Measurements from ENCODE around the gene SCUBE1.

SCUBE1 gene

GRCh38 chr22:43253839-43254238, 89.3 kb downstream of the SCUBE1 start:
- no peak for DNase-seq

- no peak for DNase-seq
Measured at GRCh38 chr22:43252319-43252718, 90.9 kb downstream of the SCUBE1 start.

DNA sequence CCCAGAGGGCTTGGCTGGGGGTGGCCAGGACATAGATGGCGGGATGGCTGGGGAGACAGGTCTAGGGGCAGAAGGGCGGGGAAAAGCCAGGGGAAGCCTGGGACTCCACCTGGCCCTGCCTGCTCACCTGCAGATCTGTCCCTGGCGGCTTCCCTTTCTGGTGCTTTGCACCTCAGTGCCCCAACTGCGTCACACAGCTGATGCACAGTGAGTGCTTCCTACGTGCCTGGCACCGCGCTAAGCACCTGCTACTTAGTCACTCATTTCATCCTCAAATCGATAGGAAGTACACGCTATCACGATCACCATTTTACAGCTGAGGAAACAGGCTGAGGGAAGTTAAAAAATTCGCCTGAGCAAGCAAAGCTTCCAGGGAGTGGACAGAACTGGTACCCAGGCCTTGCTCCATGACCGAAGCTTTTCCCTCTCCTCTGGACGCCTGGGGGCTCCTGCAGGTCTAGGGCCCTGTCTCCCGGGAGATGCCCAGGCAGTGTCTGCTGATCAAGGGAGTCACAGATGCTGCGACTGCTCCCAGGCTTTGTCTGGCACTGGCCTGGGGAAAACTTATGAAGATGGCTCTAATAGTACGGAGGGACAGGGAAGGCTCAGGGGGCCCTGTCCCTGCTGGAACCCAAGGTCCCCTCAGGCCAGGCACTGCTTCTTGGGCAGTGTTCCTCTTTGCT, 93.2 kb downstream of the SCUBE1 start:
- no peak for DNase-seq

DNA sequence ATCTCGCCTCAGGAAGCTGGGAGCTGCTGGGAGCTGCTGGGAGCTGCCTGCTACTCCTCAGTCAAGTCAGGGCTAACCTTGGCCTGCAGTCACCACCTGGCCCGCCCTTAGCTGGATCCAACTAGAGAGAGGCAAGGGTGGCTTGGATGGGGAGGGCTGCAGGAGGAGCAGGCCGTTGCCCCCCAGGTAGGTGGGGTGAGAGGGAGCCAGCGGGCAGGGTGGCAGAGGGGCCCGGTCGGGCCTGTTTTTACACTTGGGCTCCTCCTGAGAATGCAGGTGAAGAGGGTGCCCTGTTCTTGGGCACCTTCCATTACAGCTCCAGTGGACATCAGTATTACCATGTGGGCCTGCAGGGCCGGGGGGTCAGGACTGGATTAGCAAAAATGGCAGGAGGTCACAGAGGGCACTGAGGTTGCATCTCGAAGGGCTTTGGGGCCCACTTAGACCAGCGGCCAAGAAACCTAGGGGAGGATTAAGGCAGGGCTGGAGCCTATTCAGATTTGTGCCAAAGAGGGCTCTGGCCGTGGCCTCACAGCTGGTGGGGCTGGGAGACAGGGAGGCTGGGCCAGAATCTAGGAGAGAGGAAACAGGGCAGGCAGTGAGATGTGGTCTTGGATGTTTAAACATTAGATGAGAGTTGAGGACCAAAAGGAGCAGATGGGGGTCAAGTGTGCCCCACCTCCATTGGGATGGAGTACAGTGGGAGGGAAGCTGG, 95.5 kb downstream of the SCUBE1 start:
- DNase-seq, result no peak

DNA sequence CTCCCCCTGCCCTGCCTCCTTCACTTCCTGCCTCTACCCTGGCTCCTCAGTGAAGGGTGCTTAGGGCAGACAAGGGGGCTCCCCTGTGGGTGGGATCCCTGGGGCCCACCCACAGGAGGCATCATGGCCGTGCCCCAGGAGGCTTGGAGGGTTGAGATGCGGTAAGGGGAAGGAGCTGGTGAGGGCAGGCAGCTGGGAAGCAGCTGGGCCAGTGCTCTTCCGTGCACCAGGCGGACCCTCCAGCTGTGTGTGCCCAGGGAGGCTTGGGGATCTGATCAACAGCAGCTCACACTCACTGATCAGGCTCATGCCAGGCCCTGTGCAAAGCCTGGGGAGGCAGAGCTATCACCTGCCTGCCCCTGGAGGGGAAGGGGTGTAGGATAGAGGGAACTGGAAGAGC, 97.0 kb downstream of the SCUBE1 start:
- DNase-seq, result no peak

GRCh38 chr22:43245717-43246116, 97.5 kb downstream of the SCUBE1 start:
- no peak for DNase-seq

GRCh38 chr22:43244803-43245527, 98.2 kb downstream of the SCUBE1 start:
- no peak for DNase-seq

DNA sequence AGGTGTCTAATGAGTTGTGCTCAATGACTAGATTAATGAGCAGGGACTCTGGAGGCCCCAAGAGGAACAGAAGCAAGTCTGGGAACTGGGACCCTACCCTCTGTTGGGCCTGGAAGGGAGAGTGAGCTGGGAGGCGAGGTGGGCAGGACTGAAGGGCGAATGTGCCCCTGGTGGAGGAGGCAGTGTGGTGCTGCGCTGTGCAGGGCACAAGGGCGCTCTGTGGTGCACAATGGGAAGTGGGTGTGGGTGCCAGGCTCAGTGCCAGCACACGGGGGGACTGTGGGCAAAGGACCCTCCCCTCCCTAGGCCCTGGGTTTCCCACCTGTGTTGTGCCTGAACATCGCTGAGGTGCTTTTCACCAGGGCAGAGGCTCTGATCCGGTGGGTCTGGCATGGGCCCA, 98.8 kb downstream of the SCUBE1 start:
- DNase-seq, result no peak

- no peak for DNase-seq
Measured at GRCh38 chr22:43243324-43243723, 99.8 kb downstream of the SCUBE1 start.

DNA sequence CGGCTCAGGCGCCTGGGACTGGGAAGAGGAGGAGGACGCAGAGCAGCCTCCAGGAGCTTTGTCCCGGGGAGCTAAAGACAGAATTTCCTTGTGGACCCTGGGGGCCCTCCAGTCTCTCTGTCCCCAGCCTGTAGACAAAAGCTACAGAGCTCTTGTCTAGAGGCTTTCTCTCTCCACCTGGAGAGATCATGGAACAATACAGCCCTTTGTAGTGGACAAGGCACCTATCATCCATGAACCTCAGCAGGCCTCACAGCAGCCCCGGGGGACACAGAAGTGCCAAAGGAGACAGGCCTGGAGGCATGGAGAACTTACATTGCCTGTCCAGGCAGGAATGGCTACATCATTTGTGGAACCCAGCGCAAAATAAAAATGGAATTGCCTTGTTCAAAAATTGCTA, 100.5 kb downstream of the SCUBE1 start:
- no peak for DNase-seq

- DNase-seq, result no peak
Measured at GRCh38 chr22:43241699-43242386, 101.3 kb downstream of the SCUBE1 start.

DNA sequence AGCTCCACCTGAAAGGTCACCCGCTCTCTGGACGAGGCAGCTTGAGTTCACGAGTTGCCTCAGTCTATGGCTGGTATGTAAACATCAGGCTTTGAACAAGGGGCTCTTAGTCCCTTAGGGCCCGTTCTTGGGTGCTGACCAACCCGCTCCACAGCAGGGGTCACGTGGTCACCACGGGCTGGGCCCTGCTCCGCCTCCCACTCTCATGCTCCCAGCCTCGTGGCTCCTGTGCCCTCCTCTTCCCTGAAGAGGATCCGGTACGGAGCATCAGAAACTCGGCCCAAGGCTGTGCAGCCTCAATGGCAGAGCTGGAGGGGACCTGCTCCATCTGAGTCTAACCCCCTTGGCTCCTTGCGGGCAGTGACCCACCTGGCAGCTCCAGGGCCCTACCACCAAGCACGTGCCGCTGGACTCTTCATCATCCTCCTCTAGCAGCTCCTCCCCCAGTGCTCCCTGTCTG, 102.0 kb downstream of the SCUBE1 start:
- DNase-seq, result no peak

- no peak for DNase-seq
Measured at GRCh38 chr22:43240614-43241013, 102.6 kb downstream of the SCUBE1 start.

- DNase-seq, result no peak
Measured at GRCh38 chr22:43239956-43240355, 103.2 kb downstream of the SCUBE1 start.

DNA sequence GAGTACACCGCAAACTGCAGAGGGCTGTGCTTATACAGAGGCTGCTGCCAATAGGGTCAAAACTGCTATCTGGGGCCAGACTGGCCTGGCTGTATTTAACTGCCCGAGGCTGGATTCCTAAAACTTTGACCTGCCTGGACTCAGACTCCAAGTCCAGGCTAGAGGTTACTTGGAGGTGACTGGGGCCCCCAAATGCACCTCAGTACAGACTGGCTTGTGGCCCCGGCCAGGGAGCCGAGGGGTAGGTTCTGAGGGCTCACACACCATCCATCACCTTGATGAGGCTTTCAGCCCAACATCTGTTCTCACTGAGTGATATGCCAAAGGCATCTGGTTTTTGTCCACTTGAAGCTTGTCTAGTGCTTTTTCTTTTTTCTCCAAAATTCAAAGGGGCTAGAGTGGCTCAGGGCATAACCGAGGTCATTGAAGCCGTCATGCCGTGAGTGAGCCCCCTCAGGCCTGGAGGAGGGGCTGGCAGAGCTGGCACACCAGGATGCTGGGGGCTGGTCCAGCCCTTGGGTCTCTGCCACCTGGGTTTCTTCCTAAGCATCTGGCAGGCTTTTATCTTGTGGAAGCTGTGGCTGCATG, 103.9 kb downstream of the SCUBE1 start:
- no peak for DNase-seq

DNA sequence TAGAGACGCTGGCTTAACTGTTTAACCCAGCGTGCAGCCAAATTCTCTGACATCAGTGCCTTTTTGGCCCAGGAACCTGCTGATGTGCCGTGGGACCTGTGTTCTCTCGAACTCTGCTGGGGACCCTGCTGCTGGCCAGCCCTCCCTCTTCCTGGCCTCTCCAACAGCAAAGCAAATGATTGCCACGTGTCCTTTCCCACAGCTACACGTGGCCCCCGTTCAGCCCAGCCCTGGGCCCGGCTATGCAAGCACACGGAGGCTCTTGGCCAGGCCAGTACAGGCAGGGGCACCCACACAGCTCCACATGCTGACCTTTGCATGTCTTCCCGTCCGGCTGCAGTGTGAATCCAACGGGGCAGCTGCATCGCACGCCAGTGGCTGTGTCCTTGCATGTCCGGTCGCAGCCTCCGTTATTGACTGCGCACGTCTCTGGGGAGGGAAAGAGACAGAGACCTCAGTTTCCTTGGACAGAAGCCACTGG, 104.6 kb downstream of the SCUBE1 start:
- DNase-seq, result no peak

DNA sequence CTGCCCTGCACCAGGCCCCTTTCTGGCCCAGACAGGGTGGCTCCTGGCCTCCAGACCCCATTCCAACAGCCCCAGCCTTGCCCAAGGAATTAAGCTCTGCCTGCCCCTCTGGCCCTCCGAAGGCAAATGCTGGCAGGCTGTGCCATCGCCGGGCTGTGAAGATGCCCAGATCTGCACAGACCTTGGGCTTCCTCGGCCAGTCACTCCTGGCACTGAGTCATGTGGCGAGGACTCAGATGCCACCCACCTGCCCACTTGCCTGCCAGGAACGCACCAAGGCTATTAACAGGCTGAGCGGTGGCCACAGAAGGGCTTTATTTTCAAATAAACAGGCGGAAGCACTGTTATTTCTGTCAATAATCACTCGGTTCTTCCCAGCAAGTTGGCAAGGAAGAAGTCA, 105.9 kb downstream of the SCUBE1 start:
- DNase-seq, result no peak

- no peak for DNase-seq
Measured at GRCh38 chr22:43236411-43237166, 106.6 kb downstream of the SCUBE1 start.

DNA sequence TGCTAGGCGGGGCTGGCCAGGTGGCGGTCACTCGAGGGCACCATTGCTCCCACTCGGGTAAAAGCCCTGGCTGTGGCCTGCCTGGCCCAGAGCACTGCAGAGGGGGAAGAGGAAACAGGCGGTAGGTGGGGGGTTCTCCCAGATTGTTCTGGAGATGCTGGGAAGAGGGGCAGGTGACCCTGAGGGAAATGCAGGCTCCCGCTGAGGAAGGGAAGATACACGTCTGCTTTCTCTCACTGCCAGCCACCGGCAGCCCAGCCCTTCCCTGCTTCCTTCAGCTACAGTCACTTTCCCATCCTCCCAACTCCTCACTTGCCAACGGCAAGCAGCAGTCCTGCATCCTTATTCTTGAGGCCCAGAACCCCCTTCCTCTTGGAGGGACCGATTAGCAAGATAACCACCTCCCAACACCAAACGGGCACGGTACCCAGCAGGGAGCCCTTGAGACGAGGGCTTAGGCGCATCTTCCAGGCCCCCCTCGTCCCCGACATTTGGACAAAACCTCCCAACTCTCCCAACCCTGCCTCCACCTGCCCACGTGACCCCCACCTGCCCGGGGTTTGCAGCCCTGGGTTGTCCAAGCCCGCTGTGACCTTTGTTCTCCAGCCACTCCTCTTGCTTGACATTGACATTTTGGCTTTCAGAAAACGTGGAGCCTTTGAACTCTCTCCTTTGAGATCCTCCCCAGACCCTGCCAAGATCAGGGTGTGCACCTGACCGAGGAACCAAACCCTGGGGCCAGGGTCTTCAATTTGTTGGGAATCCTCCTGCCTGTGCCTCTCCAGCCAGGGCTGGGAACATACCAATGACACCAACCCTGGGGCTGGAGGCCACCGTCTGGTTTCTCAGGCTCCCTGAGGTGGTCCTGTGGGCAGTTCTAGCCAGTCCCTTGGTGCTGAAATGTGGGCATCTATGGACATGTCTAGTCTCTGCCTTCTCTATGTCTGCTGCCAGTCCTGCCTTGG, 107.4 kb downstream of the SCUBE1 start:
- DNase-seq, result no peak

DNA sequence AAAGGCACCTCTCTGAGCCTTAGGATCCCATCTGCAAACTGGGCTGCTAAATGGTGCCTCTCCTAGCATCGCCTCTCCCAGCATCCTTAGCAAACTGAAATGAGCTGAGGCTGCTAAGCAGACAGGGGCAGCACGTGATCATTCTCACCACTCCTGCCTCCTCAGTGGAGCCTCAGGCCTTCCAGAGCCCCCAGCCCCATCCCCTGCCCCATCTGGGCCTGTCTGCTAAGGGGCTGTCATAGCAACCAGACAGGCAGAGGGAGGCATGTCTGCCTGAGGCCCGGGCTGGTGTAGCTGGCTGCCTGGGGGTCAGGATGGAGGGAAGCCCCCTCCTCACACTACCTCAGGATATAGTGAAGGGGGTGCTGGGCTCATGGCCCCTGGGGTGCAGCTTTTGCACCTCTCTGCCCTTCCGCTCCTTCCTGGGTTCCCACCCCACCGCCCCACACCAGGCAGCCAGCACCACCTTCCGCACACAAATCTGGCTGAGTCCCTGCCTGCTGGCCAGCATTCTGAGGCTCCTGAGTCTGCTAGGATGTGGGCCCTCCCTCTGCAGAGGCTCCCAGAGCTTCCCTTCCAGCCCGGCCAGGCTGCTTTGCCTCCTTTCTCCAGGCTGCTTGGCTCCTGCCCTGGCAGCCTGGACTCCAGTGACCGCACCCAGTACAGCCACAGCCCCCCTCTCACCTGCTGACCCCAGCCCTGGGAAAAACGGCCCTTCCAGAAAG, 108.7 kb downstream of the SCUBE1 start:
- no peak for DNase-seq
